ENCODE results near the gene SPOCK1.

SPOCK1 gene

GRCh38 chr5:137385064-137385463 lies 114.1 kb downstream of the SPOCK1 start:
- peaks cover 0 to 7% of the 10 kb centered on the region in 2 donors for H3K36me3 Mint-ChIP-seq
- ATAC-seq (replicated peaks): no peak
- H3K4me3 Mint-ChIP-seq: no peak overlapping the region

GRCh38 chr5:137383909-137384308 lies 115.2 kb downstream of the SPOCK1 start:
- Mint-ChIP-seq H3K36me3 (peaks cover 0 to 7% of the 10 kb centered on the region in 2 donors), H3K4me1 (no peaks in the 10 kb centered on the region), H3K9me3 (peaks cover 22 to 23% of the 10 kb centered on the region in 2 donors), H3K27me3 (no peaks in the 10 kb centered on the region), H3K4me3 (no peak overlapping the region), H3K27ac (no peak overlapping the region)
- ATAC-seq (replicated peaks): no peak
- no peak for DNase-seq

More at GRCh38 chr5:137385064-137385463, 114.1 kb downstream of the SPOCK1 start:
- DNase-seq: no peak
- H3K4me1 Mint-ChIP-seq: no peaks in the 10 kb centered on the region
- H3K27me3 Mint-ChIP-seq: no peaks in the 10 kb centered on the region
- H3K9me3 Mint-ChIP-seq: peaks cover 20 to 23% of the 10 kb centered on the region in 2 donors
- no peak overlapping the region for H3K27ac Mint-ChIP-seq

GRCh38 chr5:137381555-137381954 lies 117.6 kb downstream of the SPOCK1 start:
- Mint-ChIP-seq H3K27ac (no peak overlapping the region), H3K27me3 (no peaks in the 10 kb centered on the region), H3K9me3 (peaks cover 22 to 23% of the 10 kb centered on the region in 2 donors), H3K36me3 (peaks cover 0 to 7% of the 10 kb centered on the region in 2 donors), H3K4me1 (no peaks in the 10 kb centered on the region), H3K4me3 (no peak overlapping the region)
- ATAC-seq (replicated peaks) (no peak), DNase-seq (no peak)

- Mint-ChIP-seq H3K27ac (no peak overlapping the region), H3K27me3 (no peaks in the 10 kb centered on the region), H3K9me3 (peaks cover 20 to 23% of the 10 kb centered on the region in 2 donors), H3K36me3 (peaks cover 0 to 7% of the 10 kb centered on the region in 2 donors), H3K4me3 (no peak overlapping the region), H3K4me1 (no peaks in the 10 kb centered on the region)
- DNase-seq (no peak), ATAC-seq (replicated peaks) (no peak)
These were observed 119.4 kb downstream of the SPOCK1 start for GRCh38 chr5:137379555-137380286.

- no peak overlapping the region for H3K27ac Mint-ChIP-seq
- no peaks in the 10 kb centered on the region for H3K4me1 Mint-ChIP-seq
- DNase-seq: no peak
- no peaks in the 10 kb centered on the region for H3K36me3 Mint-ChIP-seq
- H3K4me3 Mint-ChIP-seq: no peak overlapping the region
- no peaks in the 10 kb centered on the region for H3K27me3 Mint-ChIP-seq
- H3K9me3 Mint-ChIP-seq: peaks cover 5 to 8% of the 10 kb centered on the region in 2 donors
- ATAC-seq (replicated peaks): no peak
These were observed 123.2 kb downstream of the SPOCK1 start for GRCh38 chr5:137375741-137376526.

- Mint-ChIP-seq H3K36me3 (no peaks in the 10 kb centered on the region), H3K27ac (no peak overlapping the region), H3K4me1 (no peaks in the 10 kb centered on the region), H3K9me3 (no peaks in the 10 kb centered on the region), H3K4me3 (no peak overlapping the region), H3K27me3 (no peaks in the 10 kb centered on the region)
- DNase-seq (no peak), ATAC-seq (replicated peaks) (no peak)
These were observed 124.9 kb downstream of the SPOCK1 start for GRCh38 chr5:137374110-137374714.

- Mint-ChIP-seq H3K4me1 (no peaks in the 10 kb centered on the region), H3K27ac (no peak overlapping the region), H3K9me3 (no peaks in the 10 kb centered on the region), H3K36me3 (no peaks in the 10 kb centered on the region), H3K27me3 (no peaks in the 10 kb centered on the region), H3K4me3 (no peak overlapping the region)
- DNase-seq: no peak
- no peak for ATAC-seq (replicated peaks)
These were observed 126.4 kb downstream of the SPOCK1 start for GRCh38 chr5:137372773-137373160.

- Mint-ChIP-seq H3K9me3 (no peaks in the 10 kb centered on the region), H3K27ac (no peak overlapping the region), H3K27me3 (no peaks in the 10 kb centered on the region), H3K36me3 (no peaks in the 10 kb centered on the region), H3K4me3 (no peak overlapping the region), H3K4me1 (no peaks in the 10 kb centered on the region)
- ATAC-seq (replicated peaks) (no peak), DNase-seq (no peak)
These were observed 126.9 kb downstream of the SPOCK1 start for GRCh38 chr5:137372016-137372772.

GRCh38 chr5:137370096-137371071 lies 128.7 kb downstream of the SPOCK1 start:
- no peak overlapping the region for H3K4me3 Mint-ChIP-seq
- no peak overlapping the region for H3K27ac Mint-ChIP-seq
- H3K9me3 Mint-ChIP-seq: no peaks in the 10 kb centered on the region
- H3K36me3 Mint-ChIP-seq: no peaks in the 10 kb centered on the region
- no peaks in the 10 kb centered on the region for H3K27me3 Mint-ChIP-seq
- no peak for DNase-seq
- ATAC-seq (replicated peaks): no peak
- H3K4me1 Mint-ChIP-seq: no peaks in the 10 kb centered on the region

GRCh38 chr5:137368651-137369050 lies 130.5 kb downstream of the SPOCK1 start:
- no peak overlapping the region for H3K4me3 Mint-ChIP-seq

GRCh38 chr5:137367951-137368350 lies 131.2 kb downstream of the SPOCK1 start:
- Mint-ChIP-seq H3K4me1 (no peaks in the 10 kb centered on the region), H3K27me3 (no peaks in the 10 kb centered on the region), H3K27ac (no peak overlapping the region), H3K36me3 (no peaks in the 10 kb centered on the region), H3K4me3 (no peak overlapping the region), H3K9me3 (no peaks in the 10 kb centered on the region)
- no peak for ATAC-seq (replicated peaks)
- DNase-seq: no peak

More at GRCh38 chr5:137368651-137369050, 130.5 kb downstream of the SPOCK1 start:
- H3K9me3 Mint-ChIP-seq: no peaks in the 10 kb centered on the region
- ATAC-seq (replicated peaks): no peak
- no peaks in the 10 kb centered on the region for H3K36me3 Mint-ChIP-seq
- no peaks in the 10 kb centered on the region for H3K27me3 Mint-ChIP-seq
- no peak overlapping the region for H3K27ac Mint-ChIP-seq
- no peak for DNase-seq
- no peaks in the 10 kb centered on the region for H3K4me1 Mint-ChIP-seq

- Mint-ChIP-seq H3K4me3 (no peak overlapping the region), H3K4me1 (no peaks in the 10 kb centered on the region), H3K36me3 (no peaks in the 10 kb centered on the region), H3K9me3 (no peaks in the 10 kb centered on the region), H3K27me3 (no peaks in the 10 kb centered on the region), H3K27ac (no peak overlapping the region)
- DNase-seq: no peak
- no peak for ATAC-seq (replicated peaks)
These were observed 132.6 kb downstream of the SPOCK1 start for GRCh38 chr5:137366526-137366925.

- no peaks in the 10 kb centered on the region for H3K9me3 Mint-ChIP-seq
- no peaks in the 10 kb centered on the region for H3K4me1 Mint-ChIP-seq
- no peak overlapping the region for H3K27ac Mint-ChIP-seq
- H3K36me3 Mint-ChIP-seq: no peaks in the 10 kb centered on the region
- no peak for ATAC-seq (replicated peaks)
- no peaks in the 10 kb centered on the region for H3K27me3 Mint-ChIP-seq
- no peak for DNase-seq
- H3K4me3 Mint-ChIP-seq: no peak overlapping the region
These were observed 133.8 kb downstream of the SPOCK1 start for GRCh38 chr5:137365126-137365865.

Data from stimulated activated naive B cell treated with anti-CD40 and anti-IgM and Interleukin-4, amounts not matched to agents 10 μg/mL and 1 μg/mL and 100 μg/mL, for 72 hours (primary cell).